Ascending aorta (tissue), 2 donors: ENCODE results near the gene RAB21. TPM values are rescaled to one million over a fixed set of nuclear protein-coding genes. Genes with fewer than 3 reads are reported as not detected.

Experiments used
- DNase-seq, 2 donors: peaks; one replicate each; pipeline ENCODE4 v3.0.0-alpha.2; 2019; ENCODE audit warnings: low spot score in 2 of 2
- H3K27ac ChIP-seq, 2 donors: fragments of 200-600 bp; sonication (generic); one replicate each; pipeline ENCODE4 v1.5.1; 2016 to 2017; ENCODE audit warnings: mild to moderate bottlenecking in 1 of 2
- H3K27me3 ChIP-seq: fragments of 200-600 bp; sonication (generic); one replicate; pipeline ENCODE4 v1.5.1; 2017
- H3K36me3 ChIP-seq, 2 donors: fragments of 200-600 bp; sonication (generic); one replicate each; pipeline ENCODE4 v1.5.1; 2016
- H3K4me1 ChIP-seq, 2 donors: fragments of 200-600 bp; sonication (generic); one replicate each; pipeline ENCODE4 v1.5.1; 2016 to 2017; ENCODE audit warnings: mild to moderate bottlenecking in 1 of 2
- H3K4me3 ChIP-seq, 2 donors: fragments of 200-600 bp; sonication (generic); one replicate each; pipeline ENCODE4 v1.5.1; 2016 to 2017; ENCODE audit warnings: mild to moderate bottlenecking in 1 of 2
- H3K9me3 ChIP-seq, 2 donors: fragments of 200-600 bp; sonication (generic); one replicate each; pipeline ENCODE4 v1.5.1; 2016
- CTCF ChIP-seq, 3 experiments: fragments of 200-600 bp in 2 of 3; fragments of 450-650 bp in 1 of 3; sonication (generic) in 2 of 3; IDR thresholded peaks; one replicate each; pipeline ENCODE4 v1.5.1; 2016 to 2019; ENCODE audit warnings: antibody characterized with exemption in 3 of 3, mild to moderate bottlenecking in 1 of 3, moderate library complexity in 1 of 3
- intact Hi-C: fragments of 100-400 bp; cut with DNase I; formaldehyde crosslinking; loops from one replicate; pipeline ENCODE4 v1.15.1; 2023
- total RNA-seq: library from RNA; depleted of rRNA; stranded (reverse); fragments of >200 nt; gene quantifications from one replicate; pipeline ENCODE4 v1.1.0, GENCODE V29; 2016

Gene RAB21
- total RNA-seq, 1 donor from 2014 or later: 6.5 TPM

GRCh38 chr12:71763677-71764379 lies 9.2 kb downstream of the RAB21 start:
- Histone ChIP-seq H3K36me3 (peaks cover 0 to 19% of the 10 kb centered on the region in 2 donors), H3K27me3 (no peaks in the 10 kb centered on the region), H3K4me1 (peaks cover 0 to 3% of the 10 kb centered on the region in 2 donors), H3K27ac (no peak overlapping the region), H3K4me3 (no peak overlapping the region), H3K9me3 (peaks cover 0 to 37% of the 10 kb centered on the region in 2 donors)
- no peak for TF ChIP-seq CTCF (IDR thresholded peaks at IDR 0.05)
- intact Hi-C loops: no loop called here
- no peak for DNase-seq

- H3K4me1 ChIP-seq: peaks cover 0 to 3% of the 10 kb centered on the region in 2 donors
Observed at GRCh38 chr12:71764587-71765321, 10.1 kb downstream of the RAB21 start.

GRCh38 chr12:71766202-71766601 lies 11.5 kb downstream of the RAB21 start:
- Histone ChIP-seq H3K4me3 (no peak overlapping the region), H3K27ac (no peak overlapping the region), H3K9me3 (peaks cover 0 to 14% of the 10 kb centered on the region in 2 donors), H3K36me3 (peaks cover 5 to 6% of the 10 kb centered on the region in 2 donors), H3K4me1 (peaks cover 0 to 3% of the 10 kb centered on the region in 2 donors), H3K27me3 (no peaks in the 10 kb centered on the region)
- TF ChIP-seq CTCF (IDR thresholded peaks at IDR 0.05): no peak
- intact Hi-C loops: no loop called here
- DNase-seq: no peak

More at GRCh38 chr12:71764587-71765321, 10.1 kb downstream of the RAB21 start:
- Histone ChIP-seq H3K27ac (no peak overlapping the region), H3K27me3 (no peaks in the 10 kb centered on the region), H3K4me3 (no peak overlapping the region), H3K36me3 (peaks cover 0 to 9% of the 10 kb centered on the region in 2 donors), H3K9me3 (peaks cover 0 to 28% of the 10 kb centered on the region in 2 donors)
- intact Hi-C loops: no loop called here
- DNase-seq: no peak
- TF ChIP-seq CTCF (IDR thresholded peaks at IDR 0.05): no peak

- Histone ChIP-seq H3K9me3 (peaks cover 0 to 11% of the 10 kb centered on the region in 2 donors), H3K4me3 (no peak overlapping the region), H3K27me3 (no peaks in the 10 kb centered on the region), H3K27ac (no peak overlapping the region), H3K36me3 (peaks cover 6 to 16% of the 10 kb centered on the region in 2 donors), H3K4me1 (peaks cover 0 to 3% of the 10 kb centered on the region in 2 donors)
- no peak for DNase-seq
- no peak for TF ChIP-seq CTCF (IDR thresholded peaks at IDR 0.05)
- intact Hi-C loops: no loop called here
Observed at GRCh38 chr12:71767183-71767582, 12.5 kb downstream of the RAB21 start.

GRCh38 chr12:71768900-71769299 lies 14.2 kb downstream of the RAB21 start:
- intact Hi-C loops: no loop called here

More at GRCh38 chr12:71768900-71769299, 14.2 kb downstream of the RAB21 start:
- DNase-seq: no peak
- Histone ChIP-seq H3K9me3 (no peaks in the 10 kb centered on the region), H3K36me3 (peaks cover 14 to 18% of the 10 kb centered on the region in 2 donors), H3K4me3 (no peak overlapping the region), H3K27me3 (no peaks in the 10 kb centered on the region), H3K4me1 (no peaks in the 10 kb centered on the region), H3K27ac (no peak overlapping the region)
- no peak for TF ChIP-seq CTCF (IDR thresholded peaks at IDR 0.05)
